ENCODE measurements around the gene BMP5. TPM values are rescaled to one million over a fixed set of nuclear protein-coding genes. Genes with fewer than 3 reads are reported as not detected.
"Not testable (repeated sequence)": the region's sequence is repeated elsewhere in the genome, so short reads cannot be mapped to it uniquely, and the experiment has no call there.

BMP5 gene
- not detected for total RNA-seq
- long read RNA-seq, result 0 reads

GRCh38 chr6:55875400-55875799 lies at the start of gene BMP5:
TSS of gene BMP5 (minus strand) at chr6:55875590. CDS start at chr6:55874865, 725 bp downstream.
- DNase-seq (ENCODE audit: low spot score), result no peak

GRCh38 chr6:55922406-55922805 lies 47.0 kb upstream of the BMP5 start:
- DNase-seq (ENCODE audit: low spot score), result no peak

DNA sequence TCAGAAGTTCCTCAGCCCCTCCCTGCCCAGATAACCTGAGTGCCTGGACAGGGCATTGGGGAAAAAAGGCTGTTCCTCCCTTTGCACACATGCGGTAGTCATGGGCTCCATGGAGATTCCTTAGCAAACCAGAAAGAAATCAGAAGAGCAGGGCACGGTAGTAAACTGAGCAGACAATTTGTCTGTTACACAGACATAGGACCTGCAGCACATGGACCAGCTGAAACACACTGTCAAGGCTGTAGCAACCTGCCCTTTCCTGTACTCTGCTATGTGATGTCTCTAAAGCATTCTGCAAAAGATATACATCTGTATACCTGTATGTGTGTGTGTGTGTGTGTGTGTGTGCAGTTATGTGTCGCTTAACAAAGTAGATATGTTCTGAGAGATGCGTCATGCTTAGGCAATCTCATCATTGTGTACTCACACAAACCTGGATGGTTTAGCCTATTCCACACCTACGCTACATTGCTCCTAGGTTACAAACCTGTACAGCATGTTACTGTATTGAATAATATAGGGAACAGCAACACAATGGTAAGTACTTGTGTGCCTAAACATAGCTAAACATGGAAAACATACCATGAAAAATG lies 44.4 kb upstream of the BMP5 start:
- no peak for DNase-seq (ENCODE audit: low spot score)

DNA sequence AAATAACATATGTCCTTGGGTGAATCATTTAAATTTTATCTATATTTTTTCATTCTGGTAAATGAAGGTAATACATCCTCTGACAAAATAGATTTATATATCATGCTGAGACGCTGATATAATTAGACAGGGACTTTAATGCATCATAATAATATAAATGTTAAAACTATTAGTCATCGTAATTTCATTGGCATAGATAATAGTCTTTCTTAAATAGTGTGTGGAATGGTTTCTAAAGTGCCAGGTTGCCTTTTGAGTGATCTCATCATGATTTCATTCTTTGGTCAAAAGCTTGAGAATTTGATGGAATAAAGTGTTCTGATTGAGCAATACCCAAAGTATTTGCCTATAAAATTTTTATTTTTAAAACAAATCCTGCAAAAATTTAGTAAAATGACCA lies 43.2 kb upstream of the BMP5 start:
- no peak for DNase-seq (ENCODE audit: low spot score)

- no peak for DNase-seq (ENCODE audit: low spot score)
These were observed 42.5 kb upstream of the BMP5 start for GRCh38 chr6:55917751-55918415.

GRCh38 chr6:55916188-55916587 lies 40.8 kb upstream of the BMP5 start:
- no peak for DNase-seq (ENCODE audit: low spot score)

DNA sequence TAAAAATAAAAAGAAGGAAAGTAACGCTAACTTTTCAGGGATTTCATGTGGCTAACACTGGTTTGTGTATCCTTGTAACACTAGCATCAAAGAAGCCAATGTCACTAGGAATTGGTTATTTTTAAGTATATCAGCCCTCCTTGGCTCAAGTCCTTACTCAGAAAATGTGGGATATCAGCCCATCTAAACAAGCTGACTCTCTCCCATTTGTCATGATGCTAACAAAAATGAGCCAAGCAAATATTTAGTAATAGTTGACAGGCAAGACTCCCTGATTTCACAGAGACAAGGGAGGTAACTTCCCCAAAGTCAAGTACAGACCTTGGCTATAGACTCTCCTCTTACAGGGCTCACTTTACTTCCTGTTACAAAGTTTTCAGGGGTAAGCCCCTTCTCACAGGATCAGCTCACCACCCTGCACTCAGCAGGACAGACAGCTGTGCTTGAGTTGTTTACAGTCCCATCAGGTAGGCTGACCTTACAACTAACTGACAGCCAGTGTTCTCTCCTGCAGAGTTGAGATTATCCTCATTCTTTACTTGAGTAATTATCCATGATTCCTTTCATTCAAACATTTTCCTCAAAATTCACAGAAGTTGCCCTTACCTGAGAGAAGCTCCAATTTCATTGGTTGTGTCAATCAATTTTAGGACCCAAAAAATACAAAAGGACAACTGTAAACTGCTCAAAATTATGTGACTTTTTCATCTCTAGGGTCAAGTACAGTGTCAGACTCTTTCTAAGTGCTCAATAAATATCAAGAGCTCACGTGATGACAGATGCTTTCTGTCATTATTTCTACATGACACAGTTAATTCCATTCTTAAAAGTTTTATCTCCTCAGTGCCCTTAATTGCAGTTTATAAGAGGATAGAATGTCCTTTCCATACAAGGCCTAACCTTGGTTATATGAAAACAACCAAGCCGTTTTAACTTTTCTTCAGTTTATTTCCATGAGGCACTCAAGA lies 38.1 kb upstream of the BMP5 start:
- DNase-seq (ENCODE audit: low spot score), result no peak

GRCh38 chr6:55910466-55910865 lies 35.1 kb upstream of the BMP5 start:
- DNase-seq (ENCODE audit: low spot score), result not testable (repeated sequence)

DNA sequence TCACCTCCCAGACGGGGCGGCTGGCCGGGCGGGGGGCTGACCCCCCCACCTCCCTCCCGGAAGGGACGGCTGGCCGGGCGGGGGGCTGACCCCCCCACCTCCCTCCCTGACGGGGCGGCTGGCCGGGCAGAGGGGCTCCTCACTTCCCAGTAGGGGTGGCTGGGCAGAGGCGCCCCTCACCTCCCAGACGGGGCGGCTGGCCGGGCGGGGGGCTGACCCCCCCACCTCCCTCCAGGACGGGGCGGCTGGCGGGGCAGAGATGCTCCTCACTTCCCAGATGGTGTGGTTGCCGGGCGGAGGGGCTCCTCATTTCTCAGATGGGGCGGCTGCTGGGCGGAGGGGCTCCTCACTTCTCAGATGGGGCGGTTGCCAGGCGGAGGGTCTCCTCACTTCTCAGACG lies 34.5 kb upstream of the BMP5 start:
- not testable (repeated sequence) for DNase-seq (ENCODE audit: low spot score)

DNA sequence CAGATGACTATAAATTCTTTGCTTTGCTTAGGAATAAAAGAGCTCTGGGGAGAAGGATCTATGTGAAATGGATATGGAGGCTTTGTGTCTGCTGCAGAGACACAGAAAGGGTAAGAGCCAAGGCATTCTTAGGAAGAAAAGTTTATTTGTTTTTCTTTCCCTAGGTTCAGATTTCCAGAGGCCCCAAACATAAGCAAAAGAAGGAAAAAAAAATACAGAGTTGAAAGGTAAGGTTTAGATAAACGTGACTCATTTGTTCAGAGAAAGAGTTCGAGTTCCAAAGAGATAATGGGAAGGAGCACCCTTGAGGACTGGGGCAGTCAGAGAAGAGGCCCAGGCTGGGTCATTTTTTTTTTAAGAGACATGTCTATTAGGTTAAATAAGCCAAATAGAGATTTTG lies 27.4 kb upstream of the BMP5 start:
- DNase-seq (ENCODE audit: low spot score), result no peak

- DNase-seq (ENCODE audit: low spot score), result no peak
These were observed 26.4 kb upstream of the BMP5 start for GRCh38 chr6:55901765-55902270.

DNA sequence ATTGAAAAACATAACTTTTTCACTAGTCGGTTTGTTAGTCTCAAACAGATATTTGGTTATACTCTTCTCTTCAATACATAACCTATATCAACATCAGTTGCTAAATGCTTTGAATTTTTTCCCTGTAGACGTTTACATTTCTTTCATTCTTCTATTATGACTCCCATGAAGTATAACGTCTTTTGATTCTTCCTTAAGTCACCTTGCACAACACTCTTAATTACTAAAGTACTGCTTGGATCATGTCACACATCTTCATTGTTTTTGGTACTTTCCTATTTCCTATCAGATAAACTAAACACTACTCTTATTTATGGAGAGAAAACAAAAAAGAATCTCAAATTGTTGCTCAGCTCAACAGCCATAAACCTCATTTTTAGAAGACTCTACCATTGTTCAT lies 23.0 kb upstream of the BMP5 start:
- no peak for DNase-seq (ENCODE audit: low spot score)

GRCh38 chr6:55897346-55897745 lies 22.0 kb upstream of the BMP5 start:
- no peak for DNase-seq (ENCODE audit: low spot score)

DNA sequence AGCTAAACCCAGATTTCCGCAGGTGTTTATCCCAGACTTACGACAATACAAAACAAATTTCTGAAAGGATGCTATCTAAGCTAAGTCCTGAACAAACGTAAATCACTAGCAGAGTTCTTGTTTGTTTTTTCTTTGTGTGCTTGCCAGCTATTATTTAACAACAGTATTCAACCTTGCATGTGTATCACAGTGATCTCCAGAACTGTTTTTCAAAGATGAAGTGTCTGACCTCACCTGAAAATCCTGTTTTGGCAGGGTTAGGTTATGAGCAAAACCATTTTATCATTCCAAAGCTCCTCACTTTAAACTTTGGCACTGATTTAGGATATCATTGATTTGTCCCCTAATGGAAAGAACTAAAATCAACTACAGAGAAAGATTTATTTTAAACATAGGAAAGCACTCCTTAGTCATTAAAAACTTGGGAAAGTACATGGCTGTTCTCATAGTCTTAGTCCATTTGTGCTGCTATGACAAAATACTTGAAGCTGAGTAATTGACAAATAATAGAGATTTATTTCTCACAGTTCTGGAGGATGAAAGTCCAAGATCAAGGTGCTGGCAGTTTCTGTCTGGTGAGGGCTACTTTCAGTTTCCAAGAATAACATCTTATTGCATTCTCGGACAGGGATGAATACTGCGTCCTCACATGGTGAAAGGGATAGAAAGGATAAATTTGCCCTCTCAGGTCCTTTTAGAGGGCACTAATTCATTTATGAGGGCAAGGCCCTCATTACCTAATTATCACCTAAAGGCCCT lies 20.8 kb upstream of the BMP5 start:
- DNase-seq (ENCODE audit: low spot score), result no peak

DNA sequence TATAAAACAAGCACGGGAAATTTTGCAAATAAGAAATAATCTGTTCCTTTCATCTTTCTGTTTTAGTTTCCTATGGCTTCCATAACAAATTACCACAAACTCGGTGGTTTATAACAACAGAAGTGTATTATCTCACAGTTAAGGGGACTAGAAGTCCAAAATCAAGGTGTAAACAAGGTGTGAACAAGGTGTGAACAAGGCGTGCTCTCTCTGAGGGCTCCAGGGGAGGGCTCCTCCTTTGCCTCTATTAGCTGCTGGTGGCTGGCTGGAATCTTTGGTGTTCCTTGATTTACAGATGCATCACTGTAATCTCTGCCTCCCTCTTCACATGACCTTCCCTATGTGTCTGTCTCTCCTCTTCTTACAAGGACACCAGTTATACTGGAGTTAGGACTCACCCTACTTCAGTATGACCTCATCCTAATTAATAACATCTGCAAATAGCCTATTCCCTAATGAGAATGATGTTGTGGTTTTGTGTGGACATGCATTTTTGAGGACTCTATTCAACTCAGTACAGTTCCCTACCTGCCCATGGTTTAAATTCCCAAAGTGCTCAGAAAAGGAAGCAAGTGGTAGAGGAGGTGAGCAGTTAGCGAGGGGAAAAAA lies 17.5 kb upstream of the BMP5 start:
- no peak for DNase-seq (ENCODE audit: low spot score)

GRCh38 chr6:55888917-55889316 lies 13.5 kb upstream of the BMP5 start:
- no peak for DNase-seq (ENCODE audit: low spot score)

DNA sequence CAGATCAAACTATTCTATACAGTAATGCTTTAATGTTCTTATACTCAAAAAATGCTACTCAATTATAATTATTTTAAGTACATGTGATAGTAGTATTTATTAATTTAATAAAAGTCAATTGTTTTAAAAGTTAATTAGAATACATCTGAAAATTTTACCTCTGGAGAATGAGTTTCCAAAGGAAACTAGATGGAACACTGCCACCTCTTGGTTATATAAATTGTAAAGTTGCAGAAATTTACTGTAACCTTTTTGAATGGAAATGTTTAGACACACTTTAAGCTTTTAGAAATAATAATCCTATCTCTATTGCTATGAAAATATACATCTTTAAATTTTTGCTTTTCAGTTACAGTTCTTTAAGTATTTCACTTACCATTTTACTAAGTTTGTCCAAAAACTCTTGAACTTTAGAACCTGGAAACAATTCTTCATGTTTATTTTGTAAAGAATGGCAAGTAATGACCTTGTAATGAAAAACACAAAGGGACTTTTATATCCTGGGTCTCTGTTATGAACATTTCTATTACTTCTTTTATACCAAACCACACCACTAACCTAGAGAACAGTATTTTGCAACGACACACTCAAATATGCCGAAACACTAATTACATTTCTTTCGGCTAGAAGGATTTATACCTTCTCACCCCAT lies 10.9 kb upstream of the BMP5 start:
- DNase-seq (ENCODE audit: low spot score), result no peak

GRCh38 chr6:55882718-55883569 lies 7.6 kb upstream of the BMP5 start:
- DNase-seq (ENCODE audit: low spot score), result no peak

- DNase-seq (ENCODE audit: low spot score), result no peak
These were observed 1.9 kb upstream of the BMP5 start for GRCh38 chr6:55877283-55877682.

All from mesenteric fat pad (tissue), 1 donor.